ENCODE data around the gene TOR1AIP1. TPM values are rescaled to one million over a fixed set of nuclear protein-coding genes. Genes with fewer than 3 reads are reported as not detected.

TOR1AIP1 gene
- total RNA-seq, 3 donors from 2014 or later (not counting 1 experiment from before 2014, with no cell fraction given), result 55.6 to 63.9 (median 59.5) TPM

- Mint-ChIP-seq H3K27ac (no peak overlapping the region), H3K9me3 (no peaks in the 10 kb centered on the region), H3K27me3 (ENCODE audit: low read depth in 2 of 2) (no peaks in the 10 kb centered on the region), H3K36me3 (peaks cover 12% of the 10 kb centered on the region), H3K4me1 (peaks cover 0 to 8% of the 10 kb centered on the region in 2 donors), H3K4me3 (no peak overlapping the region)
- no peak overlapping the region for H3K4me3 ChIP-seq (ENCODE audit: low read length)
- H3K27ac ChIP-seq (ENCODE audit: low read length), result no peak overlapping the region
- DNase-seq (no peak), ATAC-seq (no peak)
- no peaks in the 10 kb centered on the region for H3K9me3 ChIP-seq (ENCODE audit: control insufficient read depth, insufficient read depth, low read length)
- WGBS (ENCODE audit: insufficient coverage), result 98% methylated on average over 2 of the region's 3 CpGs
- no peaks in the 10 kb centered on the region for H3K27me3 ChIP-seq (ENCODE audit: control insufficient read depth, insufficient read depth, low read length)
- TF ChIP-seq CTCF (IDR thresholded peaks at IDR 0.05), result no peak
- no peaks in the 10 kb centered on the region for H3K4me1 ChIP-seq (ENCODE audit: control insufficient read depth, insufficient read depth, low read length)
- H3K36me3 ChIP-seq (ENCODE audit: control insufficient read depth, insufficient read depth, low read length), result peaks cover 25% of the 10 kb centered on the region
- intact Hi-C loops (cut with micrococcal nuclease), result loop anchor here (10.0 kb wide), 1 partner anchor 164 kb away; no protein-coding TSS in a partner anchor
Observed at GRCh38 chr1:179860652-179861051, 21.4 kb upstream of the TOR1AIP1 start.

GRCh38 chr1:179865377-179865776, 16.7 kb upstream of the TOR1AIP1 start:
- ATAC-seq (no peak), DNase-seq (no peak)
- Histone ChIP-seq H3K36me3 (ENCODE audit: control insufficient read depth, insufficient read depth, low read length) (peaks cover 31% of the 10 kb centered on the region), H3K9me3 (ENCODE audit: control insufficient read depth, insufficient read depth, low read length) (no peaks in the 10 kb centered on the region), H3K4me1 (ENCODE audit: control insufficient read depth, insufficient read depth, low read length) (no peaks in the 10 kb centered on the region), H3K4me3 (ENCODE audit: low read length) (no peak overlapping the region), H3K27me3 (ENCODE audit: control insufficient read depth, insufficient read depth, low read length) (no peaks in the 10 kb centered on the region), H3K27ac (ENCODE audit: low read length) (no peak overlapping the region)
- no peaks in the 10 kb centered on the region for H3K9me3 Mint-ChIP-seq
- H3K4me1 Mint-ChIP-seq, result peaks cover 10 to 16% of the 10 kb centered on the region in 2 donors
- H3K27me3 Mint-ChIP-seq (ENCODE audit: low read depth in 2 of 2), result no peaks in the 10 kb centered on the region
- H3K4me3 Mint-ChIP-seq, result no peak overlapping the region
- 99% methylated on average over 6 of the region's 6 CpGs for WGBS (ENCODE audit: insufficient coverage)
- H3K36me3 Mint-ChIP-seq, result peaks cover 12% of the 10 kb centered on the region
- TF ChIP-seq CTCF (IDR thresholded peaks at IDR 0.05), result no peak
- no peak overlapping the region for H3K27ac Mint-ChIP-seq
- intact Hi-C loops (cut with micrococcal nuclease), result loop anchor here (5.0 to 10.0 kb wide), 2 partner anchors 159 to 617 kb away; no protein-coding TSS in a partner anchor

DNA sequence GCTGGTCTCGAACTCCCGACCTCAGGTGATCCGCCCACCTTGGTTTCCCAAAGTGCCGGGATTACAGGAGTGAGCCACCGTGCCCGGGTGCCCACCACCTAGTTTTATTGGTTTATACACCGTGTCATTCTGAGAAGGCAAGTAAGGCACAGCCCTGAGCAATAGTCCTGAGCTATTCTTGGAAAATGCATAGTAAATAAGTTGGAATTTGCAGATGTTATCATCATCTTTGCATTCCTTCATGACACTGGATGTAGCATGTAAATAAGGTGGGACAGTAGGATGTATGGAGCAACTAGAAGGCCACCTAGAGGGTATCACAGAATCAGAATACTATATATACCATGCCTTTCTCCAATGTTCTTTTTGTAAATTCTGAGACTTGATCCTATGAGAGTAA, 15.5 kb upstream of the TOR1AIP1 start:
- Mint-ChIP-seq H3K9me3 (no peaks in the 10 kb centered on the region), H3K27ac (no peak overlapping the region), H3K4me1 (peaks cover 13 to 14% of the 10 kb centered on the region in 2 donors), H3K36me3 (peaks cover 12% of the 10 kb centered on the region), H3K4me3 (no peak overlapping the region), H3K27me3 (ENCODE audit: low read depth in 2 of 2) (no peaks in the 10 kb centered on the region)
- no peaks in the 10 kb centered on the region for H3K9me3 ChIP-seq (ENCODE audit: control insufficient read depth, insufficient read depth, low read length)
- ATAC-seq, result no peak
- DNase-seq, result no peak
- H3K4me3 ChIP-seq (ENCODE audit: low read length), result no peak overlapping the region
- no peaks in the 10 kb centered on the region for H3K4me1 ChIP-seq (ENCODE audit: control insufficient read depth, insufficient read depth, low read length)
- intact Hi-C loops (cut with micrococcal nuclease), result loop anchor here (1.0 to 10.0 kb wide), 3 partner anchors 158 to 616 kb away; no protein-coding TSS in a partner anchor
- no peak overlapping the region for H3K27ac ChIP-seq (ENCODE audit: low read length)
- no peak for TF ChIP-seq CTCF (IDR thresholded peaks at IDR 0.05)
- H3K27me3 ChIP-seq (ENCODE audit: control insufficient read depth, insufficient read depth, low read length), result no peaks in the 10 kb centered on the region
- WGBS (ENCODE audit: insufficient coverage), result 97% methylated on average over 7 of the region's 7 CpGs
- H3K36me3 ChIP-seq (ENCODE audit: control insufficient read depth, insufficient read depth, low read length), result peaks cover 31% of the 10 kb centered on the region
